Heart left ventricle (tissue), 16 donors: ENCODE data around the gene FKBP1B. TPM values are rescaled to one million over a fixed set of nuclear protein-coding genes. Genes with fewer than 3 reads are reported as not detected.

Experiments
- ATAC-seq, 4 donors: fragments of 200-7000 bp; cut with Tn5 transposase; one replicate each; pipeline ENCODE4 v1.9.1; 2020 to 2022; ENCODE audit warnings: moderate library complexity in 4 of 4, mild to moderate bottlenecking in 3 of 4, moderate number of reproducible peaks in 1 of 4
- DNase-seq, 5 donors: peaks; one replicate each; pipeline ENCODE4 v3.0.0-alpha.2; 2020
- H3K27ac ChIP-seq, 12 donors: fragments of 200-600 bp; sonication (generic) in 4 of 12; one replicate each; pipeline versions ENCODE4 v1.5.0 to v1.8.0; 2016 to 2022; ENCODE audit warnings: mild to moderate bottlenecking in 2 of 12
- H3K27me3 ChIP-seq, 9 donors: fragments of 200-600 bp; sonication (generic) in 2 of 9; one replicate each; pipeline versions ENCODE4 v1.5.1 to v1.8.0; 2016 to 2022; ENCODE audit warnings: mild to moderate bottlenecking in 3 of 9
- H3K36me3 ChIP-seq, 9 donors: fragments of 200-600 bp; sonication (generic) in 2 of 9; one replicate each; pipeline versions ENCODE4 v1.5.0 to v1.8.0; 2018 to 2022; ENCODE audit warnings: mild to moderate bottlenecking in 2 of 9
- H3K4me1 ChIP-seq, 12 donors: fragments of 200-600 bp; sonication (generic) in 4 of 12; one replicate each; pipeline versions ENCODE4 v1.5.0 to v1.8.0; 2016 to 2022; ENCODE audit warnings: mild to moderate bottlenecking in 3 of 12
- H3K4me3 ChIP-seq, 12 donors: fragments of 200-600 bp; sonication (generic) in 4 of 12; one replicate each; pipeline versions ENCODE4 v1.5.0 to v1.8.0; 2017 to 2022; ENCODE audit warnings: mild to moderate bottlenecking in 9 of 12, moderate library complexity in 4 of 12
- H3K9me3 ChIP-seq, 12 donors: fragments of 200-600 bp; sonication (generic) in 4 of 12; one replicate each; pipeline versions ENCODE4 v1.5.0 to v1.8.0; 2016 to 2022; ENCODE audit warnings: mild to moderate bottlenecking in 1 of 12
- POLR2A ChIP-seq, 2 donors: fragments of 450-650 bp; IDR thresholded peaks; one replicate each; pipeline ENCODE4 v1.6.1; 2017; ENCODE audit warnings: antibody characterized with exemption in 2 of 2, mild to moderate bottlenecking in 2 of 2, moderate library complexity in 2 of 2
- WGBS, 4 donors: extraction: QIAGEN DNeasy Blood & Tissue Kit in 2 of 4; methylation state at CpG; one replicate each; pipeline versions ENCODE4 v1.1.5 to v1.1.7; 2013 to 2018; 5-methylcytosine and 5-hydroxymethylcytosine counted together
- intact Hi-C, 10 donors: fragments of 100-400 bp; cut with DNase I; formaldehyde crosslinking; loops; one replicate each; pipeline versions ENCODE4 v1.11.1 to v1.14.2; 2022
- long read RNA-seq, 3 donors: library from polyadenylated mRNA; unstranded; transcript quantifications; one replicate each; pipeline ENCODE4 v2.0.0, GENCODE V29; 2020 to 2021
- polyA plus RNA-seq, 2 donors: library from polyadenylated mRNA; stranded (reverse); fragments of 200-250 nt; gene quantifications; one replicate each; pipeline ENCODE4 v1.2.3, GENCODE V29; 2013
- total RNA-seq, 9 donors: library from RNA; depleted of rRNA in 2 of 9; stranded (reverse); fragments of >200 nt in 2 of 9; fragmentation: NEBNext Ultra II Directional in 3 of 9; extraction: Animal tissue kit (Norgen Biotek cat#: 25700) in 3 of 9; gene quantifications; one replicate each; pipeline versions ENCODE4 v1.1.0 to v1.2.4, GENCODE V29; 2016 to 2023
- TF ChIP-seq, protein P1 (sequence below), 12 donors: fragments of 200-600 bp; sonication (generic) in 4 of 12; IDR thresholded peaks; one replicate each; pipeline versions ENCODE4 v1.5.0 to v1.8.0; 2018 to 2022; ENCODE audit warnings: antibody characterized with exemption in 12 of 12, mild to moderate bottlenecking in 5 of 12
- donor health status: ischemic (EF 13 %, LVEDD 7.1; RV severe dilation, severe dysfunction).
- donor health status: healthy with polysubstance abuse.
- donor health status: DM: no; HTN: yes; CAD: no.
- donor health status: DM: no; HTN: no; CAD: no.
- donor health status: ischemic (EF 25% LVEDD 6.9; RV normal size, moderate dysfunction).
- donor health status: ischemic (EF 25% LVEDD 5.7; RV mildly dilated, moderate dysfunction).
- donor health status: healthy.
- donor health status: DM: yes; HTN: yes; CAD: no.
- donor health status: ischemic (EF 35%, LVEDD 5.7; RV mildly dilated, moderate dysfunction).
- donor health status: nonischemic (EF 11% LVEDD 7.7; RV severe dilation, severe dysfunction).
- donor health status: DM: yes; HTN: yes; CAD: no.
- donor health status: PGD.
- donor health status: ischemic (EF 29% LVEDD 5.4; RV normal size, mild dysfunction).
- donor health status: nonischemic (EF 23%, LVEDD 6.1; RV moderate dilation, normal function).

The FKBP1B gene
- 1 to 10 TPM; 1.4 to 7.6 (median 2.6) TPM for total RNA-seq
- 1 to 10 TPM; 1.9 to 4.7 TPM for polyA plus RNA-seq
- long read RNA-seq, donor 1, partial matches to known transcripts: 0 of 2 reads
- long read RNA-seq, donor 1, other reads (novel, unspliced or antisense): 1 of 2 reads
- long read RNA-seq, donor 2: 0 reads
- long read RNA-seq, donor 3, partial matches to known transcripts: 0 of 1 reads
- long read RNA-seq, donor 3, other reads (novel, unspliced or antisense): 0 of 1 reads

DNA sequence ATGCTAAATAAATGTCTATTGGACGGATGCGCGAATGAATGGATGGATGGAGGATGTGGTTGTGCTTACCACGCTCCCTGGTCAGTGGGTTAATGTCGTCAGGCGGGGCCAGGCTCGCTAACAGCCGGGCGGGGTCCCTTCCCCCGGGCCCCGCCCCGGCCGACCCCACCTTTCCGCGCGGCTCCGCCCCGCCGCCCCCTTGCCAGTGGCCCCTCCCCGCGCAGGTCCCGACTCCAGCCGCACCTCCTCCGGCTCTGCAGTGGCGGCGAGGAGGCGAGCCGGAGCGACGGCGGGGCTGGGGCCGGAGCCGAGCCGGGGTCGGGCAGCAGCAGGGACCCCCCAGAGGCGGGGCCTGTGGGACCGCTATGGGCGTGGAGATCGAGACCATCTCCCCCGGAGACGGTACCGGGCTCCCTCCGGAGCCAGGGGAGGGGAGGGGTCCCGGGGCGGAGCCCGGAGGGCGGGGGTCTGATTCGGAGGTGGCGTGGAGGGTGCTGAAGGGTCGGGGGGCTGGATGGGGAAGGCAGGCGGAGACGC is at the start of gene FKBP1B:
TSS of gene FKBP1B (plus strand) at position 257 of the 537 bp plus-strand sequence. CDS start at position 366, 109 bp downstream.
- WGBS, 4 donors: 0 to 9% (median 1%) methylated on average over 4 to 52 of the region's 52 CpGs
- TF ChIP-seq POLR2A (IDR thresholded peaks at IDR 0.05): peak in 1 of 2 donors; percentile 64
- TF ChIP-seq, protein P1, sequence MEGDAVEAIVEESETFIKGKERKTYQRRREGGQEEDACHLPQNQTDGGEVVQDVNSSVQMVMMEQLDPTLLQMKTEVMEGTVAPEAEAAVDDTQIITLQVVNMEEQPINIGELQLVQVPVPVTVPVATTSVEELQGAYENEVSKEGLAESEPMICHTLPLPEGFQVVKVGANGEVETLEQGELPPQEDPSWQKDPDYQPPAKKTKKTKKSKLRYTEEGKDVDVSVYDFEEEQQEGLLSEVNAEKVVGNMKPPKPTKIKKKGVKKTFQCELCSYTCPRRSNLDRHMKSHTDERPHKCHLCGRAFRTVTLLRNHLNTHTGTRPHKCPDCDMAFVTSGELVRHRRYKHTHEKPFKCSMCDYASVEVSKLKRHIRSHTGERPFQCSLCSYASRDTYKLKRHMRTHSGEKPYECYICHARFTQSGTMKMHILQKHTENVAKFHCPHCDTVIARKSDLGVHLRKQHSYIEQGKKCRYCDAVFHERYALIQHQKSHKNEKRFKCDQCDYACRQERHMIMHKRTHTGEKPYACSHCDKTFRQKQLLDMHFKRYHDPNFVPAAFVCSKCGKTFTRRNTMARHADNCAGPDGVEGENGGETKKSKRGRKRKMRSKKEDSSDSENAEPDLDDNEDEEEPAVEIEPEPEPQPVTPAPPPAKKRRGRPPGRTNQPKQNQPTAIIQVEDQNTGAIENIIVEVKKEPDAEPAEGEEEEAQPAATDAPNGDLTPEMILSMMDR (IDR thresholded peaks at IDR 0.05): no peak
- intact Hi-C loops: loop anchor here in 3 of 10 donors (5.0 to 10.0 kb wide), 3 partner anchors 33 to 115 kb away; partner anchors contain the start of genes TP53I3 (in 1 of the 3) and UBXN2A (in 1 of the 3)

DNA sequence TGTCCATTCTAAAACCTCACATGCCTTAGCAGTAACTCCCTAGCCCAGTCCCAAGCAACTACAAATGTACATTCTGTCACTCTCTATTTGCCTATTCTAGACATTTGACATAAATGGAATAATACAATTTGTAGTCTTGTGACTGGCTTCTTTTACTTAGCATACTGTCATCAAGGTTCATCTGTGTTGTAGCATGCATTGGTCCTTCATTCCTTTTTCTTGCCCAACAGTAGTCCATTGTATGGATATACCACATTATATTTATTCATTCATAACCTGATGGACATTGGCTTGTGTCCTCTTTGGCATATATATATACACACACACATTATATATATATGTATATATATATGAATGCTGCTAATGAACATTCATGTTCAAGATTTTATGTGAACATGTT is 41.8 kb upstream of the FKBP1B start:
- TF ChIP-seq POLR2A (IDR thresholded peaks at IDR 0.05): no peak
- TF ChIP-seq, protein P1 (IDR thresholded peaks at IDR 0.05): no peak
- Histone ChIP-seq H3K27ac (no peak overlapping the region), H3K27me3 (peaks cover 8 to 26% (median 20%) of the 10 kb centered on the region in 9 donors), H3K9me3 (no peaks in the 10 kb centered on the region), H3K4me1 (peaks cover 0 to 15% (median 8%) of the 10 kb centered on the region in 12 donors), H3K36me3 (no peaks in the 10 kb centered on the region), H3K4me3 (no peak overlapping the region)
- DNase-seq (no peak), ATAC-seq (no peak)
- intact Hi-C loops: no loop called here

More for the DNA sequence above, at the start of gene FKBP1B:
- peak within 1 kb of the TSS in 11 of 12 donors; percentile 3 to 66 (median 46) for H3K27ac ChIP-seq
- H3K4me3 ChIP-seq: peak within 1 kb of the TSS; percentile 52 to 89 (median 67)
- H3K36me3 ChIP-seq: no peaks in the 10 kb centered on the region
- DNase-seq (peak; percentile 42 to 81 (median 63)), ATAC-seq (peak in 3 of 4 donors; percentile 14 to 59 (median 37))
- no peaks in the 10 kb centered on the region for H3K9me3 ChIP-seq
- H3K4me1 ChIP-seq: peaks cover 0 to 39% (median 19%) of the 10 kb centered on the region in 12 donors
- no peaks in the 10 kb centered on the region for H3K27me3 ChIP-seq

DNA sequence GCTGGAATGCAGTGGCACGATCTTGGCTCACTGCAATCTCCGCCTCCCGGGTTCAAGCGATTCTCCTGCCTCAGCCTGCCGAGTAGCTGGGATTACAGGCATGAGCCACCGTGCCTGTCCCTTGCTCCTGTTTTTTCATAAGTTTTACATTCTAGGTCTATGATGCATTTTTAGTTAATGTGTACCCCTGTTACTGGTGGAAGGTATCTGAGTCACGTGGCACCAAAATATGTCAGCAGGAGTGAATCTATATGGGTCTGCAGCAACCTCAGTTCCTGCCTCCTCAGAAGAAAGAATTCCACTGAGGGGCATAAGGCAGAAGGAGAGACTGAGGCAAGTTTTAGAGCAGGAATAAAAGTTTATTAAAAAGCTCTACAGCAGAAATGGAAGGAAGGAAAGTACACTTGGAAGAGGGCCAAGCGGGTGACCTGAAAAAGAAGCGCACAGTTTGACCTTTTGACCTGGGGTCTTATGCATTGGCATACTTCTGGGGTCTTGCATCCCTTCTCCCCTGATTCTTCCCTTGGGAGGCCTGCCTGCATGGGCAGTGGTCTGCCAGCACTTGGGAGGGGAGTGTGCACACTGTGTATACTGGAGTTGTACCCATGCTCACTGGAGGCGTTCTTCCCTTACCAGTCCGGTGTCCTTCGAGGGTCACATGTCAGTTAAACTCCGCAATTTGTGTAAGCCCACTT is 40.7 kb upstream of the FKBP1B start:
- DNase-seq (no peak), ATAC-seq (no peak)
- 75 to 83% (median 77%) methylated on average over 13 of the region's 13 CpGs for whole genome bisulfite sequencing, 4 donors
- Histone ChIP-seq H3K4me1 (peaks cover 0 to 15% (median 8%) of the 10 kb centered on the region in 12 donors), H3K36me3 (no peaks in the 10 kb centered on the region), H3K27me3 (peaks cover 8 to 26% (median 20%) of the 10 kb centered on the region in 9 donors), H3K27ac (no peak overlapping the region), H3K9me3 (no peaks in the 10 kb centered on the region), H3K4me3 (no peak overlapping the region)
- TF ChIP-seq POLR2A (IDR thresholded peaks at IDR 0.05): no peak
- TF ChIP-seq, protein P1 (IDR thresholded peaks at IDR 0.05): no peak
- intact Hi-C loops: no loop called here

DNA sequence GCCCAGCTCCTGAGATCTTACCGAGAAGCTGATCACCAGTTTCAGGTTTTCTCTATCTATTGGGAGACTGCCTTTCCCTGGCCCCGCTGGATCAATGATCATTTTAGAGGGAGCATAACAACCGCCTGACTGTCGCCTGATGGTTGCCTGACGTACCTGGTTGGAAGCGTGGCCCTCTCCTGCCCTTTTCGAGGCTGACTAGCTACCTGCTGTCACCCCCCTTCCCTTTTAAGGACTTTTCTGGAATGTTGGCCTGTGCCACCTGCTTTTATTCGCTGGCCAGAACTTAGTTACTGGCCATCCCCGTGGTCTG is 40.2 kb upstream of the FKBP1B start:
- no peak for TF ChIP-seq POLR2A (IDR thresholded peaks at IDR 0.05)
- TF ChIP-seq, protein P1 (IDR thresholded peaks at IDR 0.05): no peak
- DNase-seq: no peak
- H3K27me3 ChIP-seq: peaks cover 8 to 26% (median 20%) of the 10 kb centered on the region in 9 donors
- 63 to 78% (median 72%) methylated on average over 9 of the region's 9 CpGs for WGBS, 4 donors
- intact Hi-C loops: no loop called here
- H3K4me1 ChIP-seq: peaks cover 0 to 15% (median 8%) of the 10 kb centered on the region in 12 donors
- H3K36me3 ChIP-seq: no peaks in the 10 kb centered on the region
- H3K9me3 ChIP-seq: no peaks in the 10 kb centered on the region
- H3K4me3 ChIP-seq: peak overlapping the region in 6 of 12 donors; percentile 33 to 54 (median 48)
- H3K27ac ChIP-seq: no peak overlapping the region
- no peak for ATAC-seq
